HG02884 (cell line): Measurements from ENCODE around the gene MC1R.

Source experiments
- ATAC-seq: cut with Tn5 transposase; IDR thresholded peaks from one replicate; pipeline ENCODE4 v1.9.1; 2021; ENCODE audit warnings: mild to moderate bottlenecking, moderate library complexity; ENCODE audit not compliant: unreplicated experiment

Gene MC1R

GRCh38 chr16:89895482-89896250 lies 23.0 kb upstream of the MC1R start:
- no peak for ATAC-seq

- ATAC-seq, result no peak
Observed at GRCh38 chr16:89897204-89897603, 21.5 kb upstream of the MC1R start.

GRCh38 chr16:89898201-89898967 lies 20.3 kb upstream of the MC1R start:
- no peak for ATAC-seq

- no peak for ATAC-seq
Observed at GRCh38 chr16:89899879-89900481, 18.7 kb upstream of the MC1R start.

GRCh38 chr16:89900885-89901284 lies 17.8 kb upstream of the MC1R start:
- ATAC-seq, result no peak

GRCh38 chr16:89902980-89903379 lies 15.7 kb upstream of the MC1R start:
- no peak for ATAC-seq

GRCh38 chr16:89903908-89904515 lies 14.7 kb upstream of the MC1R start:
- ATAC-seq, result no peak

- ATAC-seq, result no peak
Observed at GRCh38 chr16:89904606-89905510, 13.8 kb upstream of the MC1R start.

- ATAC-seq, result no peak
Observed at GRCh38 chr16:89905511-89906139, 13.0 kb upstream of the MC1R start.

- ATAC-seq, result no peak
Observed at GRCh38 chr16:89906140-89907025, 12.3 kb upstream of the MC1R start.

- no peak for ATAC-seq
Observed at GRCh38 chr16:89907055-89907814, 11.4 kb upstream of the MC1R start.

GRCh38 chr16:89908236-89908635 lies 10.4 kb upstream of the MC1R start:
- no peak for ATAC-seq

GRCh38 chr16:89909777-89910716 lies 8.6 kb upstream of the MC1R start:
- ATAC-seq, result no peak

GRCh38 chr16:89910717-89911354 lies 7.8 kb upstream of the MC1R start:
- no peak for ATAC-seq

- no peak for ATAC-seq
Observed at GRCh38 chr16:89911375-89911774, 7.3 kb upstream of the MC1R start.

GRCh38 chr16:89912143-89912542 lies 6.5 kb upstream of the MC1R start:
- ATAC-seq, result no peak

GRCh38 chr16:89912627-89913026 lies 6.0 kb upstream of the MC1R start:
- no peak for ATAC-seq
